Stimulated activated CD4-positive, alpha-beta T cell treated with anti-CD3 and anti-CD28 coated beads, Interleukin-15, amount 100 ng/mL, for 24 hours (primary cell): ENCODE data around the gene EBF3.

Experiments used
- DNase-seq: peaks from one replicate; pipeline ENCODE4 v3.0.0-alpha.2; 2020

EBF3 gene

DNA sequence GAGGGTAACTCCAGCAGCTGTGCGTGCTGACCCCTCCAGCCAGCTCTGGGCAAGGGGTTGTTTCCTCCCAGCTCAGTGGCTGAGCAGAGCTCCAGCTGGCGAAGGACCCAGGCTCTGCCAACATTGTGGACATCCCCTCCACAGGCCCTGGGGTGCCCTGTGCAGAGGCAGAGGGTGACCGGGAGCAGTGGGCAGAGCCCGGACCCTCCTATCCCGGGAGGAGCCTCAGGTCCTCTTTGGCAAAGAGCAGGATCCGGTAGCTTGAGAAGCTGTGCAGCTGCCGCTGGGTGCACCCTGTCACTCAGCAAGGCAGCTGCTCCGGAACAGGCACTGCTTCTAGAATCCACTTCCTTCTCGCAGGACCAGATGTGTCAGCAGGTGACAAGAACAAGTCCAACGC, 175.9 kb downstream of the EBF3 start:
- no peak for DNase-seq

DNA sequence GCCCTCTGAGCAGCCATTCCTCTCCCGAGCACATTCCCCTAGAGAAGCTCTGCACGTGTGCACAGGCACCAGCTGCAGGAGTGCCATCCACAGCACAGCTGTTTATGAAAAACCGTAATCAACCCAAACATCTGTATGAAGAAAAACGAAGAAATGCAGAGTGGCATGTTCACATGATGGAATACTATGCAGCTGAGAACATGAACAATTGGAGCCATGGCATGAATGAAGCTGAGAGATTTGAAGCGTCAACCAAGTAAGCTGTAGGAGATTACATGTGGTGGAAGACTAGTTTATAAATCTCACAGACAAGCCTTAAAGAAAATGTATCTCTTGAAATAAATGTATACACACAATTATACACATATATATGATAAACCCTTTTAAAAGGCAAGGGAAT, 176.5 kb downstream of the EBF3 start:
- DNase-seq, result no peak

DNA sequence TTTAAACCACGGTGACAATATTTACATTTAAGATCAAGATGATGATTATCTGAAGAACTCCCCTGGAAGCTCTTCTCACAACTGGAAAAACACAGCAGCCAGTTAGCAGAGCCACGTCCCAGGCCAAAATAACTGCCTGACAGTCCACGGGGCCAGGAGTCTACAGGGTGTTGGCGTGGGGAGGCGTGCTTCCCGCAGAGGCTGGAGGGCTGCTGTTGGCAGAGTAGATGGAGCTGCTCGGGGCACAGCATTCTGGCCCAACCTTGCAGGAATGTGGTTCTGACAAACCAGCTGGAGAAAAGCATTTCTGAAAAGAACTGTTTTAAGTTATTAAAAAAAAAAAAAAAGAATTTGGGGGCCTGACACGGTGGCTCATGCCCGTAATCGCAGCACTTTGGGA, 177.9 kb downstream of the EBF3 start:
- DNase-seq, result no peak

DNA sequence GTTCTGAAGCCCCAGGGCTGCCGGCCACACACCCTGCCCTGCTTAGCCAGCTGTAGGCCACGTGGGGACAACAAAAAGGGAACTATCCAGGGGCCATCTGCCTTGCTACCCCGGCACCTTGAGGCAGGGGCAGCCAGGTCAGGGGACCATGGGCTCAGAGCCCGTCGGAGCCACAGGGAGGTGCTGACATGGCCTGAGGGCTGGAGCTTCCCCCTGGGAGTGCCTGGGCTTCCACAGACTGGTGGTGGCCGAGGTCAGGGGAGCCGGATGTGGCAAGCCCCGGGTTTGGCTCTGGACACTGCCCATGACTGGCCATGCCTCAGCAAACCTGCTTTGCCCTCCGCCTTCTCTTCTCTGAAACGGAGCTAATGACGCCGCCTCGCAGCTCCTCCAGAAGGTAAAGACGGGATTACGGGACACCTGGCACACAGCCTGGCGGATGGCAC, 178.5 kb downstream of the EBF3 start:
- DNase-seq, result no peak
